Suppressor macrophage (primary cell): ENCODE measurements around the gene GPNMB.

ENCODE experiments used
- DNase-seq, 4 experiments: peaks; one replicate each; pipeline ENCODE4 v3.0.0-alpha.2; 2020 to 2022

GPNMB gene

GRCh38 chr7:23273141-23273599 is 26.6 kb downstream of the GPNMB start:
- peak; percentile 66 to 86 (median 74) for DNase-seq

- DNase-seq, result no peak
Observed at GRCh38 chr7:23275912-23276311, 29.3 kb downstream of the GPNMB start.

- DNase-seq, result peak in 3 of 4 experiments; percentile 15 to 34 (median 25)
Observed at GRCh38 chr7:23276376-23276775, 29.8 kb downstream of the GPNMB start.

GRCh38 chr7:23276947-23277346 is 30.4 kb downstream of the GPNMB start:
- DNase-seq, result no peak

- DNase-seq, result peak; percentile 55 to 81 (median 66)
Observed at GRCh38 chr7:23277359-23277989, 30.9 kb downstream of the GPNMB start.

GRCh38 chr7:23279819-23280525 is 33.4 kb downstream of the GPNMB start:
- no peak for DNase-seq

GRCh38 chr7:23283086-23283485 is 36.5 kb downstream of the GPNMB start:
- peak in 1 of 4 experiments; percentile 11 for DNase-seq

GRCh38 chr7:23284871-23285270 is 38.3 kb downstream of the GPNMB start:
- no peak for DNase-seq

GRCh38 chr7:23285657-23286646 is 39.4 kb downstream of the GPNMB start:
- DNase-seq, result peak in 1 of 4 experiments; percentile 21

- peak in 2 of 4 experiments; percentile 33 to 48 for DNase-seq
Observed at GRCh38 chr7:23287612-23288011, 41.0 kb downstream of the GPNMB start.

- DNase-seq, result no peak
Observed at GRCh38 chr7:23290993-23291392, 44.4 kb downstream of the GPNMB start.

- DNase-seq, result no peak
Observed at GRCh38 chr7:23291957-23292560, 45.5 kb downstream of the GPNMB start.

- no peak for DNase-seq
Observed at GRCh38 chr7:23292623-23293022, 46.0 kb downstream of the GPNMB start.

- no peak for DNase-seq
Observed at GRCh38 chr7:23293500-23294073, 47.0 kb downstream of the GPNMB start.

- peak in 2 of 4 experiments; percentile 30 to 35 for DNase-seq
Observed at GRCh38 chr7:23294549-23295400, 48.2 kb downstream of the GPNMB start.

- DNase-seq, result no peak
Observed at GRCh38 chr7:23295401-23295697, 48.8 kb downstream of the GPNMB start.

- no peak for DNase-seq
Observed at GRCh38 chr7:23298141-23298881, 51.7 kb downstream of the GPNMB start.

GRCh38 chr7:23298885-23299769 is 52.6 kb downstream of the GPNMB start, which contains the start of gene MALSU1:
Gene MALSU1 (plus strand): TSS chr7:23299339. CDS start chr7:23299353, 14 bp downstream.
- peak; percentile 99 to 100 (median 100) for DNase-seq

GRCh38 chr7:23299770-23300300 is 53.3 kb downstream of the GPNMB start:
- peak in 2 of 4 experiments; percentile 28 to 32 for DNase-seq
